ENCODE results near the gene TEX261. TPM values are rescaled to one million over a fixed set of nuclear protein-coding genes. Genes with fewer than 3 reads are reported as not detected.

TEX261 gene
- total and polyA plus RNA-seq, 8 donors, result 45.8 to 72.3 (median 57.7) TPM

DNA sequence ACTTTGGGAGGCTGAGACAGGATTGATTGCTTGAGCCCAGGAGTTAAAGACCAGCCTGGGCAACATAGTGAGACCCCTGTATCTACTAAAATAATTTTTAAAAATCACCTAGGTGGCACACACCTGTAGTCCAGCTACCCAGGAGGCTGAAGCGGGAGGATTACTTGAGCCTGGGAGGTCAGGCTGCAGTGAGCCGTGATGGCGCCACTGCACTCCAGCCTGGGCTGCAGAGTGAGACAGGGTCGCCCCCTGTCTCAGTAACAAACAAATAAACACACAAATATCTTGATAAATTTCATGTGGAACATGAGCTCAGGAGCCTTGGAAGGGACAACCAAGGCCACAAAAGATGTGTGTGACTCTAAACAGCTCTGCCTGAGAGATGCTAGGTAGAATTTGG is 28.0 kb downstream of the TEX261 start:
- intact Hi-C loops (cut with DNase I), result no loop called here
- no peak overlapping the region for H3K4me3 ChIP-seq
- TF ChIP-seq CTCF (IDR thresholded peaks at IDR 0.05), result no peak
- no peaks in the 10 kb centered on the region for H3K9me3 ChIP-seq
- H3K27me3 ChIP-seq, result peaks cover 4 to 62% of the 10 kb centered on the region in 2 donors
- no peak for ATAC-seq
- H3K36me3 ChIP-seq, result no peaks in the 10 kb centered on the region
- H3K27ac ChIP-seq, result no peak overlapping the region
- DNase-seq, result no peak
- H3K4me1 ChIP-seq, result peaks cover 0 to 9% of the 10 kb centered on the region in 2 donors

DNA sequence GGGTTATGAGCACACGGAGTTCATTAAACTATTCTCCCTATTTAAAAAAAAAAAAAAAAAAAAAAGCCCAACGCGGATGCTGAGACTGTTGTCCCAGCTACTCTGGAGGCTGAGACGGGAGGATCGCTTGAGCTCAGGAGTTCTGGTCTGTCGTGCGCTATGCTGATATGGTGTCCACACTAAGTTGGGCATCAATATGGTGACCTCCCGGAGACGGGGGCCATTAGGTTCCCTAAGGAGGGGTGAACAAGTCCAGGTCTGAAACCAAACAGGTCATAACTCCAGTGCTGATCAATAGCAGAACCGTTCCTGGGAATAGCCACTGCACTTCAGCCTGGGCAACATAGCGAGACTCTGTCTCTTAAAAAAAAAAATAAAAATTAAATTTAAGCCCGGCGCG is 29.2 kb downstream of the TEX261 start:
- peaks cover 0 to 9% of the 10 kb centered on the region in 2 donors for H3K4me1 ChIP-seq
- no peak for ATAC-seq
- H3K9me3 ChIP-seq, result no peaks in the 10 kb centered on the region
- H3K4me3 ChIP-seq, result peak overlapping the region in 1 of 2 donors; percentile 35
- H3K36me3 ChIP-seq, result no peaks in the 10 kb centered on the region
- intact Hi-C loops (cut with DNase I), result no loop called here
- no peak for TF ChIP-seq CTCF (IDR thresholded peaks at IDR 0.05)
- no peak for DNase-seq
- no peak overlapping the region for H3K27ac ChIP-seq
- H3K27me3 ChIP-seq, result peaks cover 4 to 63% of the 10 kb centered on the region in 2 donors

DNA sequence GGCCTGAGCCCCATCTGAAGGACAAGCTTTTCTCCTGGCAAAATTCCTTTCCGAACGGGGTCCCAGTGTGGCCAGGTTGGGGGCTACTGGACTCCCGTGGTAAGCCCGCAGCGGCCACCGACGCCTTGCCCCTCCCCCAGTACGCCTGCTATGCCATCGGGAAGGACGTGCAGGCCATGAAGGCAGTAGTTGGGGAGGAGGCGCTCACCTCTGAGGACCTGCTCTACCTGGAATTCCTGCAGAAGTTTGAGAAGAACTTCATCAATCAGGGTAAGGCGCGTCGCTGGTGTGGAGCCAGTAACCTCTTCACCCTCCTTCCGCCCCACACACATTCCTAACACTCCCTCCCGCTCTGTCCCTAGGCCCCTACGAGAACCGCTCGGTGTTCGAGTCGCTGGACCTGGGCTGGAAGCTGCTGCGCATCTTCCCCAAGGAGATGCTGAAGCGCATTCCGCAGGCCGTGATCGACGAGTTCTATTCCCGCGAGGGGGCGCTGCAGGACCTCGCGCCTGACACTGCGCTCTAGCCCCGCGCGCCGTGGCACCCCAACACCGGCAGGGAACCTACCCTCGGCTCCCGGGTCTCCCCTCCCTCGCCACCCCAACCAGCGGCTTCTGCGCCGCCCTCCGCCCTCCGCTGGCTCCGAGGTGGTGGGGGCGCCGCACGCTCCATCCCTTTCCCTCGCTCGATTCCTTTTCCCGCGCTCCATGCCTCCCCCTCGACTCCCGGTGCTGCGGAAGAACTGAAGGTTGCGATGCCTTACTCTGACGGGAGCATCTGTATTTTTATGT is 29.9 kb downstream of the TEX261 start:
- DNase-seq, result peak; percentile 49 to 90 (median 62)
- TF ChIP-seq CTCF (IDR thresholded peaks at IDR 0.05), result peak; percentile 64 to 78
- Histone ChIP-seq H3K4me3 (peak overlapping the region; percentile 35 to 38), H3K27me3 (peaks cover 4 to 63% of the 10 kb centered on the region in 2 donors), H3K27ac (no peak overlapping the region), H3K36me3 (no peaks in the 10 kb centered on the region), H3K4me1 (peaks cover 0 to 9% of the 10 kb centered on the region in 2 donors), H3K9me3 (no peaks in the 10 kb centered on the region)
- intact Hi-C loops (cut with DNase I), result no loop called here
- ATAC-seq, result peak; percentile 90

DNA sequence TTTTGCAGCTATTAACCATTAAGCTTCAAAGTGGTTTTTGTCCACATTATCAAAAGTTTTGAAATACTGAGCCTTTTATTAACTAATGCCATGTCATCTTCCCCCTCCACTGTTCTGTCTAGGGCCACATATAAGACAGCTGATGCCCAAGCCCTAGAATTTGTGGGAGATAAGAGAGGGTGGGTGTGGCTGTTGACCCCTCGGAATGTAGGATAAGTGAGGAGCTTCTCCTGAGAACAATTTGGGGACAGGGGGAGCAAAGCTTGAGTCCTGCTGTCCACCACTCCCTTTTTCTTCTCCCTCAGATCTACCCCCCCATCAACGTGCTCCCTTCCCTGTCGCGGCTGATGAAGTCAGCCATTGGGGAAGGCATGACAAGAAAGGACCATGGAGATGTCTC is 30.5 kb downstream of the TEX261 start:
- Histone ChIP-seq H3K27ac (no peak overlapping the region), H3K36me3 (no peaks in the 10 kb centered on the region), H3K4me1 (peaks cover 0 to 9% of the 10 kb centered on the region in 2 donors), H3K4me3 (no peak overlapping the region), H3K9me3 (no peaks in the 10 kb centered on the region), H3K27me3 (peaks cover 4 to 63% of the 10 kb centered on the region in 2 donors)
- ATAC-seq (no peak), DNase-seq (no peak)
- no peak for TF ChIP-seq CTCF (IDR thresholded peaks at IDR 0.05)
- intact Hi-C loops (cut with DNase I), result no loop called here
